ENCODE results near the gene MVB12B.

MVB12B gene

GRCh38 chr9:126435105-126435504 is 108.5 kb downstream of the MVB12B start:
- no peak for DNase-seq

DNA sequence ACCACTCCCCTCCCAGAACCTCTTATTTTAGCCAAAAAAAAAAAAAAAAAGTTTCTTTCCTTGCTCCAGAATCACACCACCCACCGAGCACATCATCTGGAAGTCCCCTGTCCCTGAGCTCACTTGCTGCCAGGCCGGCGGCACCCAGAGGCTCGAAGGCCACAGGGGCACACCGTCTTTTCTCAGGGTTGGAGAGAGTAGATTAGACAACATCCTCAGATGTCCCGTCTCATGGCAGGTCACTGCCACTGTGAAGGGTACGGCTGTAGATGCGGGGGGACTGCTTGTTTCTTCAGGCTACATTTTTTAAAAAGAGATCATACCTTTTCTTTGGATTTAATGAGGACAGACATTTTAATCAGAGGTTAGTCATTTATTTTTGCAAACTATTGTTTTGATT is 109.0 kb downstream of the MVB12B start:
- DNase-seq = no peak

GRCh38 chr9:126436545-126437267 is 110.1 kb downstream of the MVB12B start:
- DNase-seq = no peak

DNA sequence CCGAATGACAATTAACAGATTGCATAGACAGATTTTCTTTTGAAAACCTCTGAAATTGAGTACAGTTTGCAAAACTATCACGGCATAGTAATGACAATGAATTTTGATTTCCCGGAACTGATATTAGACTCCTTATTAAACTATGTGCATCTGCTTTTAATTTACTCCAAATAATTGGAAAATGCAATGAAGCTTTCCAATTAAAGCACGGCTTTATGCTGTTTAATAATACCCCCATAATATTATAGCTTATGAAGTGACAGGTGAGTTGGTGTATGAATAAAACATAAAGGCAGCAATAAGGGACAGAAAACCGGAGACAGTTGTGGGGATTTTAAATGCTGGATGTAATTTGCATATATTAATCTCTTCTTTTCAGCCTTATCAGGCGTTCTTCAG is 110.6 kb downstream of the MVB12B start:
- no peak for DNase-seq

DNA sequence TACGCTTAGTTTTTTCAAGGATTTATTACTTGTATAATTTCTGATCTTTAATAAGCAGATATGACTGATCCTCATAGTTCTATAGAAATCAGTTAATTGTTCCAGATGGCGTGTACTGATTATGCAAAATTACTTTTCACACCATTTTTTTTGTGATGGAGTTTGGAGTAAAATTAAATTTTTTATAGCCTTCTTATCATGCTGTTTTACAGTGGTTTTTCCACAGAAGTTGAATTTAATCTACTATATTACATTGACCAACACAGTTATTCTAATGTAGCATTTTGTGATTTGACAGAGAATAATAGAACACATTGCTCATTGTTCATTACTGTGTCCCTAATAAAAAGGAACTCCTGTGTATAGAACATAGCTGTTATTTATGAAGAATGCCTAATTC is 111.1 kb downstream of the MVB12B start:
- no peak for DNase-seq

DNA sequence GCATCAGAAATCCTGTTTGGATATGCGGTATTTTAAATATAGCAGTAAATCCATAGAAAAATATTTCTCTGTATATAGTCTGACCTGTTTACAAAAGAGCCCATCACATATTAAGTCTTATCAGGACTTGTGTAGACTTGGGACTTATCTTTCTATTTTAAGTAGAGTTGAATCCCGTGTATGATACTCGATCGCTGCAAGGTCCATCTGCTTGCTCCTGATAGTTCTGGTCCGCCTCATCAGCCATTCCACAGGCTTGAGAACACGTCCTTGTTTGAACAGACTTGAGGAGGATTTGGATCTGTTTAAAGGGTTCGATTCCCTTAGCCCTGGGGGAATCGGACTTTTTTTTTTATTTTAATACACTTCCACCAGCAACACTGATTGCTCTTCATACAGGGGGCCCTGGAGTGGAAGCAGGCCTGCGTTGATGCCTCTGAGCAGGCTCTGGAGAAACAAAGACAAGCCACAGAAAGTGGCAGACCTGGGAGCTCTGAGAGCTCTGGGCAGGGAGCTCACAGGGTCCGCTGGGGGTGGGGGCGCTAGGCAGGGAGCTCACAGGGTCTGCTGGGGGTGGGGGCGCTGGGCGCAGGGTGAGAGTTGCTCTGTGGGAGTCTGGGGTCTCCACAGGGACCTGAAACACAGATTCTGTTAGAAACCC is 112.2 kb downstream of the MVB12B start:
- no peak for DNase-seq

GRCh38 chr9:126439402-126439765 is 112.8 kb downstream of the MVB12B start:
- DNase-seq = no peak

- no peak for DNase-seq
Observed at GRCh38 chr9:126439883-126440653, 113.4 kb downstream of the MVB12B start.

GRCh38 chr9:126440940-126441339 is 114.3 kb downstream of the MVB12B start:
- DNase-seq = no peak

GRCh38 chr9:126442636-126443035 is 116.0 kb downstream of the MVB12B start:
- DNase-seq = no peak

- no peak for DNase-seq
Observed at GRCh38 chr9:126443144-126443543, 116.5 kb downstream of the MVB12B start.

GRCh38 chr9:126448136-126448535 is 121.5 kb downstream of the MVB12B start:
- no peak for DNase-seq

GRCh38 chr9:126448865-126449577 is 122.4 kb downstream of the MVB12B start:
- DNase-seq = no peak

GRCh38 chr9:126449725-126450667 is 123.4 kb downstream of the MVB12B start:
- DNase-seq = no peak

DNA sequence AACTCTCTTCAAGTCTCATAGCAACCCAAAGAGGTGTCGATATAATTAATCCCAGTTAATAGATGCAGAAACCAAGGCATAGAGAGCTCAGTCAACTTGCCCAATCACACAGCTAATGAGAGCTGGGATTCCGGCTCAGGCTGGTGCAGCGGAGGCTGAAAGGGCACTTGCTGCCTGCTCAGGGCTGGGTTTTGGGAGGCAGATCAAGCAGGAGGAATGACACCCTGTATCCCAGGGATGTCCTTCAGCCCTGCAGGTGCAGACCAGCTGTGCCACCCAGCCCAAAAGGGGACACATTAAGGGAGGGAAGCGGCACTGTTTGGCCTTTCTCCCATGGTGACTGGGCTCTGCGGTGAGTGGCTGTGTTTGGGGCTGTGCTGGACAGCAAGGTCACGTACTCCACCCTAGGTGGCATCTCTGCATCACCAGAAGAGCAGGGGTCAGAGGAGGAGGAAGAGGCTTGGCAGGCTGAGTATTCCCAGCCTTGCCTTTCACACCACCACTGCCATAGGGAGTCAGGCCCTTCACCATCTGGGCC is 124.1 kb downstream of the MVB12B start:
- DNase-seq = no peak

DNA sequence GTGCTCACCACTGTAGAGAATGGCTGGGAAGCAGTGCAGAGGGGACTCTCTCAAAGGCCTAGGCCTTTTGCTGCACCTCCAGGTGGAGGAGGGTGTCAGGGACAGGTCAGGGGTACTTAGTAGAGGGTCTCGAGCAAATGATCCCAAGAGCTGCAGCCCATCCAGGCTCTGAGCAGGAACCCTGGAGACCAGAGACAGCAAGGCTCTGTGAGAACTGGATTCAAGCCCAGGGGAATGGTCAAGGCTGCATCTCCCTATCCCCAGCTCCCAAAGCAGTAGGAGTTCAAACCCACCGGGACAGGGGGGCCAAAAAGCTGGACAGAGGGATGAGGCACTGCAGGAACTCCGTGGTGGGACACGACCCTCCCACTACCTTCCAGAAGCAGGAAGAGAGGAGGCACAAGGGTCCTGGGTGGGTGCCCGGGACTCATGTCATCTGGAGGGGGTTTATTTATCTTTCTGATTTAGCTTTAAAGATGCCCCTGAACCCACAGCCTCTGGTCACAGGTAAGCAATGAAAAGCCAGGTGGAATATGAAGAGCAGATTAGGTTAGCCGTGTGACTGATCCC is 124.8 kb downstream of the MVB12B start:
- no peak for DNase-seq

GRCh38 chr9:126452106-126452505 is 125.5 kb downstream of the MVB12B start:
- DNase-seq = no peak

- no peak for DNase-seq
Observed at GRCh38 chr9:126453156-126453963, 126.7 kb downstream of the MVB12B start.

GRCh38 chr9:126454215-126454614 is 127.6 kb downstream of the MVB12B start:
- no peak for DNase-seq

GRCh38 chr9:126454795-126455194 is 128.2 kb downstream of the MVB12B start:
- no peak for DNase-seq
